CD14-positive monocyte (primary cell): ENCODE measurements around the gene TNFAIP8L1. TPM values are rescaled to one million over a fixed set of nuclear protein-coding genes. Genes with fewer than 3 reads are reported as not detected.
A peak's percentile ranks its signal among the peaks of the same experiment; 100 is the strongest.

ENCODE experiments used
- DNase-seq, 3 donors: peaks; one replicate each; pipeline ENCODE4 v3.0.0-alpha.2; 2011 to 2022
- H2AFZ ChIP-seq: 2 replicates; pipeline ENCODE4 v1.6.0; 2012; ENCODE audit warnings: mild to moderate bottlenecking, low read depth, low read length, inconsistent platforms; ENCODE audit not compliant: insufficient read depth, poor library complexity, severe bottlenecking
- H3K27ac ChIP-seq, 2 donors: 1 replicate in 1 of 2; 2 replicates in 1 of 2; pipeline ENCODE4 v1.5.1; 2012 to 2013; ENCODE audit warnings: low read length in 2 of 2, control low read depth in 1 of 2, inconsistent platforms in 1 of 2, low read depth in 1 of 2, mild to moderate bottlenecking in 1 of 2
- H3K27me3 ChIP-seq, 2 donors: one replicate each; pipeline versions ENCODE4 v1.6.0 to v1.6.1; 2011 to 2013; ENCODE audit warnings: low read length in 2 of 2; ENCODE audit not compliant: control insufficient read depth in 2 of 2, insufficient read depth in 2 of 2
- H3K36me3 ChIP-seq, 2 donors: replicated peaks in 1 of 2; 1 replicate in 1 of 2; 2 replicates in 1 of 2; pipeline versions ENCODE4 v1.5.1 to v1.6.1; 2012 to 2013; ENCODE audit warnings: low read length in 2 of 2, control low read depth in 1 of 2, inconsistent platforms in 1 of 2, mild to moderate bottlenecking in 1 of 2; ENCODE audit not compliant: insufficient read depth in 2 of 2, control insufficient read depth in 1 of 2
- H3K4me1 ChIP-seq, 2 donors: 1 replicate in 1 of 2; 2 replicates in 1 of 2; pipeline versions ENCODE4 v1.5.1 to v1.6.1; 2012 to 2013; ENCODE audit warnings: low read length in 2 of 2, control low read depth in 1 of 2, inconsistent platforms in 1 of 2, mild to moderate bottlenecking in 1 of 2, moderate library complexity in 1 of 2; ENCODE audit not compliant: insufficient read depth in 2 of 2, control insufficient read depth in 1 of 2
- H3K4me2 ChIP-seq: replicated peaks from 2 replicates; pipeline ENCODE3; 2012; ENCODE audit warnings: low read length, moderate library complexity, mild to moderate bottlenecking; ENCODE audit not compliant: poor library complexity, severe bottlenecking; ENCODE audit errors: extremely low read depth
- H3K4me3 ChIP-seq, 3 experiments: fragments of 200-600 bp in 1 of 3; sonication (generic) in 1 of 3; replicated peaks in 1 of 3; 1 replicate in 2 of 3; 2 replicates in 1 of 3; pipeline ENCODE4 v1.5.1; 2011 to 2013; ENCODE audit warnings: low read length in 3 of 3, mild to moderate bottlenecking in 3 of 3, control low read depth in 2 of 3, low read depth in 2 of 3, inconsistent platforms in 1 of 3, moderate library complexity in 1 of 3
- H3K79me2 ChIP-seq: 2 replicates; pipeline ENCODE4 v1.6.0; 2012; ENCODE audit warnings: mild to moderate bottlenecking, control low read depth, inconsistent platforms, low read length, moderate library complexity; ENCODE audit not compliant: insufficient read depth
- H3K9ac ChIP-seq: 2 replicates; pipeline ENCODE4 v1.6.0; 2017; ENCODE audit warnings: low read length, mild to moderate bottlenecking; ENCODE audit not compliant: insufficient read depth, poor library complexity, severe bottlenecking
- H3K9me3 ChIP-seq, 2 donors: replicated peaks in 1 of 2; 1 replicate in 1 of 2; 2 replicates in 1 of 2; pipeline versions ENCODE4 v1.5.1 to v1.6.1; 2012 to 2013; ENCODE audit warnings: low read length in 2 of 2, control low read depth in 1 of 2; ENCODE audit not compliant: control insufficient read depth in 1 of 2, insufficient read depth in 1 of 2
- H4K20me1 ChIP-seq: 2 replicates; pipeline ENCODE4 v1.6.0; 2012; ENCODE audit warnings: mild to moderate bottlenecking, low read length, control low read depth, moderate library complexity; ENCODE audit not compliant: insufficient read depth
- H3K27ac Mint-ChIP-seq, 7 donors: one replicate each; pipeline ENCODE4 v1.8.0; 2020; ENCODE audit warnings: mild to moderate bottlenecking in 7 of 7, mixed read lengths in 7 of 7, moderate library complexity in 6 of 7, inconsistent platforms in 2 of 7
- H3K27me3 Mint-ChIP-seq, 3 donors: one replicate each; pipeline ENCODE4 v1.8.0; 2021 to 2022; ENCODE audit warnings: low read depth in 3 of 3, mild to moderate bottlenecking in 3 of 3, mixed read lengths in 3 of 3, moderate library complexity in 3 of 3, inconsistent platforms in 1 of 3
- H3K36me3 Mint-ChIP-seq, 2 donors: one replicate each; pipeline ENCODE4 v1.8.0; 2020; ENCODE audit warnings: mixed read lengths in 2 of 2, inconsistent platforms in 1 of 2, mild to moderate bottlenecking in 1 of 2
- H3K4me1 Mint-ChIP-seq: one replicate; pipeline ENCODE4 v1.8.0; 2020; ENCODE audit warnings: mild to moderate bottlenecking, mixed read lengths
- H3K4me3 Mint-ChIP-seq, 2 donors: one replicate each; pipeline ENCODE4 v1.8.0; 2020; ENCODE audit warnings: mild to moderate bottlenecking in 2 of 2, mixed read lengths in 2 of 2, moderate library complexity in 1 of 2
- H3K9me3 Mint-ChIP-seq, 7 donors: one replicate each; pipeline ENCODE4 v1.8.0; 2020 to 2022; ENCODE audit warnings: mixed read lengths in 7 of 7, mild to moderate bottlenecking in 6 of 7, moderate library complexity in 6 of 7, inconsistent platforms in 2 of 7
- WGBS: methylation state at CpG from one replicate; pipeline ENCODE4 v1.1.5; 2013; ENCODE audit warnings: missing lambda C conversion rate; ENCODE audit not compliant: insufficient coverage; 5-methylcytosine and 5-hydroxymethylcytosine counted together
- intact Hi-C, 2 donors: fragments of 100-400 bp; cut with micrococcal nuclease; formaldehyde crosslinking; loops; one replicate each; pipeline versions ENCODE4 v1.15.0 to v1.15.1; 2023
- polyA plus RNA-seq, 3 donors: library from polyadenylated mRNA; depleted of rRNA in 1 of 3; unstranded in 2 of 3; stranded (reverse) in 1 of 3; fragments of 300-500 nt in 2 of 3; fragments of >200 nt in 1 of 3; fragmentation: Illumina TruSeq in 2 of 3; gene quantifications; 1 replicate in 2 of 3; 2 replicates in 1 of 3; pipeline ENCODE4 v1.2.3, GENCODE V29; 2012 to 2021
- TF ChIP-seq, protein P1 (sequence below): fragments of 200-600 bp; IDR thresholded peaks from one replicate; pipeline ENCODE4 v1.8.0; 2022; ENCODE audit warnings: antibody characterized with exemption, mild to moderate bottlenecking

TNFAIP8L1 gene
- polyA plus RNA-seq, 3 donors, result 1.8 to 3.9 (median 3.7) TPM

DNA sequence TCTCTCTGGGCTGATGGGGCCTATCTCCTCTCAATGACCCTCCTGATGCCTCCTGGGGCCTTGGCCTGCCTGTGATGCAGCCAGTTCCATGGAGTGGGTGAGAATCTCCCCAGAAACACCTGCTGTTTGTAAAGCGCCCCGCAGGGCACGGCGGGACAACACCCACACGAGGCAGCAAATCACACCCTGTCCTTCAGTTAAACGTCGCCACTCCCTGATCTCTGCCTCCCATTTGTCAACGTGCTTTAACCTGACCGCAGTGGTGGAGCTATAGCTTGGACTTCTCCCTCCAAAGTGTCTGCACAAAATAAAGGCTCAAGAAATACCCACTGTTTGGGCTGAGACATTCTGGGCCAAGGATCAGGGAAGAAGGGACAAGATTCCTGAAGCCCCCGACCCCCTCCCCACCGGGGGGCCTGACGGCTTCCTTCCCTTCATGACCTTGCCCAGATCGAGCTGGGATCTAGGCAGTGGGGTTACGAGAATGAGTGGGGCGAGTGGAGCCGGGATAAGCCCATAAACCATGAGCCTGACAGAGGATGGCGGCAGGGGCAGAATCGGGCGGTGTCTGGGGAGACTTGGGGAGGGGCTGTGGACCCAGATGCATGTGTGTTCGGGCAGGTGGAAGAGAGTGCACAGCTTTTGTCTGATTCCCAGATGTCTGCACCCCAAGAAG is 22.8 kb downstream of the TNFAIP8L1 start:
- intact Hi-C loops, result no loop called here
- peaks cover 0 to 4% (median 0%) of the 10 kb centered on the region in 3 donors for H3K27me3 Mint-ChIP-seq
- peaks cover 25% of the 10 kb centered on the region for H3K79me2 ChIP-seq
- H3K9ac ChIP-seq, result no peak overlapping the region
- TF ChIP-seq, protein P1, sequence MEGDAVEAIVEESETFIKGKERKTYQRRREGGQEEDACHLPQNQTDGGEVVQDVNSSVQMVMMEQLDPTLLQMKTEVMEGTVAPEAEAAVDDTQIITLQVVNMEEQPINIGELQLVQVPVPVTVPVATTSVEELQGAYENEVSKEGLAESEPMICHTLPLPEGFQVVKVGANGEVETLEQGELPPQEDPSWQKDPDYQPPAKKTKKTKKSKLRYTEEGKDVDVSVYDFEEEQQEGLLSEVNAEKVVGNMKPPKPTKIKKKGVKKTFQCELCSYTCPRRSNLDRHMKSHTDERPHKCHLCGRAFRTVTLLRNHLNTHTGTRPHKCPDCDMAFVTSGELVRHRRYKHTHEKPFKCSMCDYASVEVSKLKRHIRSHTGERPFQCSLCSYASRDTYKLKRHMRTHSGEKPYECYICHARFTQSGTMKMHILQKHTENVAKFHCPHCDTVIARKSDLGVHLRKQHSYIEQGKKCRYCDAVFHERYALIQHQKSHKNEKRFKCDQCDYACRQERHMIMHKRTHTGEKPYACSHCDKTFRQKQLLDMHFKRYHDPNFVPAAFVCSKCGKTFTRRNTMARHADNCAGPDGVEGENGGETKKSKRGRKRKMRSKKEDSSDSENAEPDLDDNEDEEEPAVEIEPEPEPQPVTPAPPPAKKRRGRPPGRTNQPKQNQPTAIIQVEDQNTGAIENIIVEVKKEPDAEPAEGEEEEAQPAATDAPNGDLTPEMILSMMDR, result no peak
- no peak overlapping the region for H3K4me3 ChIP-seq
- H2AFZ ChIP-seq, result no peak overlapping the region
- H3K27ac Mint-ChIP-seq, result peak overlapping the region in 3 of 7 donors; percentile 4 to 44 (median 19)
- H3K36me3 ChIP-seq, result peaks cover 77 to 88% of the 10 kb centered on the region in 2 donors
- H3K36me3 Mint-ChIP-seq, result peaks cover 70 to 91% of the 10 kb centered on the region in 2 donors
- H3K27me3 ChIP-seq, result no peaks in the 10 kb centered on the region
- no peak overlapping the region for H3K4me2 ChIP-seq
- no peaks in the 10 kb centered on the region for H3K9me3 ChIP-seq
- peaks cover 0 to 6% of the 10 kb centered on the region in 2 donors for H3K4me1 ChIP-seq
- DNase-seq, result no peak
- H3K27ac ChIP-seq, result no peak overlapping the region
- 90% methylated on average over 12 of the region's 20 CpGs for WGBS
- H3K4me1 Mint-ChIP-seq, result peaks cover 2% of the 10 kb centered on the region
- peaks cover 63% of the 10 kb centered on the region for H4K20me1 ChIP-seq
- H3K9me3 Mint-ChIP-seq, result no peaks in the 10 kb centered on the region
- H3K4me3 Mint-ChIP-seq, result peak overlapping the region in 1 of 2 donors; percentile 31

DNA sequence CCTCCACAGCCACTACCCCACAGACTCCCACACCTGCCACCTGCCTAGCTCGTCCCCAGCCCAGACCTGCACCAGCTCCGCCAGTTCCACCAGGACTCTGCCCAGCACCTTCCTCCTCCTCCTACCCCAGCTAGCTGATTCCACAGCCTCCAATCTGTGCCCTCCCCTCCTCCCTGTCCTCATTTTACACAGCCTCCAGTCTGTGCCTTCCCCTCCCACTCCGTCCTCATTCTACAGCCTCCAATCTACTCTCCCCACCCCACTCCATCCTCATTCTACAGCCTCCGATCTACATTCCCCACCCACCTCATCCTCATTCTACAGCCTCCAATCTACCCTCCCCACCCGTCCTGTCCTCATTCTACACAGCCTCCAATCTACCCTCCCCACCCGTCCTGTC is 23.5 kb downstream of the TNFAIP8L1 start:
- Histone ChIP-seq H3K4me1 (peaks cover 3 to 11% of the 10 kb centered on the region in 2 donors), H3K36me3 (peaks cover 71 to 82% of the 10 kb centered on the region in 2 donors), H3K9ac (no peak overlapping the region), H3K4me2 (no peak overlapping the region), H3K27ac (no peak overlapping the region), H3K4me3 (no peak overlapping the region), H2AFZ (no peak overlapping the region), H3K9me3 (no peaks in the 10 kb centered on the region), H3K79me2 (peaks cover 25% of the 10 kb centered on the region), H4K20me1 (peaks cover 62% of the 10 kb centered on the region), H3K27me3 (no peaks in the 10 kb centered on the region)
- Mint-ChIP-seq H3K27ac (peak overlapping the region in 4 of 7 donors; percentile 4 to 41 (median 19)), H3K4me3 (no peak overlapping the region), H3K9me3 (no peaks in the 10 kb centered on the region), H3K27me3 (peaks cover 0 to 4% (median 0%) of the 10 kb centered on the region in 3 donors), H3K36me3 (peaks cover 68 to 93% of the 10 kb centered on the region in 2 donors), H3K4me1 (peaks cover 5% of the 10 kb centered on the region)
- 93% methylated on average over 6 of the region's 6 CpGs for WGBS
- TF ChIP-seq, protein P1, result no peak
- no peak for DNase-seq
- intact Hi-C loops, result no loop called here
